Pancreas (tissue), 10 donors: Measurements from ENCODE around the gene RING1. TPM values are rescaled to one million over a fixed set of nuclear protein-coding genes. Genes with fewer than 3 reads are reported as not detected.

Experiments
- ATAC-seq, 4 donors: fragments of 200-7000 bp; cut with Tn5 transposase; one replicate each; pipeline versions ENCODE4 v1.8.0 to v1.9.1; 2020; ENCODE audit warnings: mild to moderate bottlenecking in 4 of 4, moderate library complexity in 4 of 4
- DNase-seq, 6 donors: peaks; one replicate each; pipeline ENCODE4 v3.0.0-alpha.2; 2020
- FAIRE-seq: peaks from 2 replicates; lab custom pipeline; 2012; peaks lifted over from hg19 to GRCh38; lab: Jason Lieb, UNC
- H3K27ac ChIP-seq, 4 donors: fragments of 200-600 bp; sonication (generic); 1 replicate in 3 of 4; 2 replicates in 1 of 4; pipeline versions ENCODE4 v1.5.0 to v1.8.0; 2020
- H3K27me3 ChIP-seq, 4 donors: fragments of 200-600 bp; one replicate each; pipeline ENCODE4 v1.8.0; 2021
- H3K36me3 ChIP-seq, 3 donors: fragments of 200-600 bp; sonication (generic) in 1 of 3; one replicate each; pipeline versions ENCODE4 v1.5.0 to v1.8.0; 2020 to 2021
- H3K4me1 ChIP-seq, 3 donors: fragments of 200-600 bp; one replicate each; pipeline ENCODE4 v1.8.0; 2021
- H3K4me3 ChIP-seq, 4 donors: fragments of 200-600 bp; sonication (generic) in 2 of 4; one replicate each; pipeline versions ENCODE4 v1.5.0 to v1.8.0; 2020 to 2021
- H3K9me3 ChIP-seq, 4 donors: fragments of 200-600 bp; one replicate each; pipeline ENCODE4 v1.8.0; 2021
- CTCF ChIP-seq, 4 donors: fragments of 200-600 bp; sonication (generic) in 3 of 4; IDR thresholded peaks; one replicate each; pipeline versions ENCODE4 v1.5.0 to v1.8.0; 2021; ENCODE audit warnings: antibody characterized with exemption in 4 of 4
- WGBS, 2 donors: extraction: QIAGEN DNeasy Blood & Tissue Kit; methylation state at CpG; one replicate each; pipeline ENCODE4 v1.1.7; 2013; 5-methylcytosine and 5-hydroxymethylcytosine counted together
- intact Hi-C, 3 donors: fragments of 100-400 bp; cut with DNase I; formaldehyde crosslinking; loops; one replicate each; pipeline versions ENCODE4 v1.11.1 to v1.14.2; 2022
- polyA plus RNA-seq, 2 donors: library from polyadenylated mRNA; stranded (reverse); fragments of 200-250 nt; gene quantifications; one replicate each; pipeline ENCODE4 v1.2.3, GENCODE V29; 2013
- total RNA-seq, 6 donors: library from RNA; stranded (reverse); fragmentation: NEBNext Ultra II Directional in 4 of 6; extraction: Animal tissue kit (Norgen Biotek cat#: 25700) in 4 of 6; gene quantifications; one replicate each; pipeline versions ENCODE4 v1.2.1 to v1.2.4, GENCODE V29; 2021 to 2023
- donor health status: healthy with polysubstance abuse.
- donor health status: DM: no; HTN: no; CAD: no; lungs with moderate emphysema.
- donor health status: DM: no; HTN: no; CAD: no.
- donor health status: control.
- donor health status: control.
- donor health status: Bipolar disorder and iron deficiency.
- donor health status: DM: yes; HTN: yes; CAD: no.
- donor health status: DM: no; HTN: no; CAD: no.
- donor health status: DM: no; HTN: no; CAD: no.
- donor health status: DM: yes; HTN: yes; CAD: no.

RING1 gene
- total and polyA plus RNA-seq, 8 donors: 15.0 to 57.6 (median 22.1) TPM

- no peaks in the 10 kb centered on the region for H3K9me3 ChIP-seq
- no peaks in the 10 kb centered on the region for H3K4me1 ChIP-seq
- 56 to 64% methylated on average over 10 of the region's 10 CpGs for WGBS, 2 donors
- H3K36me3 ChIP-seq: no peaks in the 10 kb centered on the region
- TF ChIP-seq CTCF (IDR thresholded peaks at IDR 0.05): no peak
- no peak for FAIRE-seq
- no peaks in the 10 kb centered on the region for H3K27me3 ChIP-seq
- no peak overlapping the region for H3K27ac ChIP-seq
- intact Hi-C loops: loop anchor here in 2 of 3 donors (5.0 to 10.0 kb wide), 2 partner anchors 71 to 84 kb away; no protein-coding TSS in a partner anchor
- no peak overlapping the region for H3K4me3 ChIP-seq
- no peak for ATAC-seq
- DNase-seq: peak in 1 of 6 donors; percentile 66
Observed at GRCh38 chr6:33163540-33163939, 44.8 kb upstream of the RING1 start.

DNA sequence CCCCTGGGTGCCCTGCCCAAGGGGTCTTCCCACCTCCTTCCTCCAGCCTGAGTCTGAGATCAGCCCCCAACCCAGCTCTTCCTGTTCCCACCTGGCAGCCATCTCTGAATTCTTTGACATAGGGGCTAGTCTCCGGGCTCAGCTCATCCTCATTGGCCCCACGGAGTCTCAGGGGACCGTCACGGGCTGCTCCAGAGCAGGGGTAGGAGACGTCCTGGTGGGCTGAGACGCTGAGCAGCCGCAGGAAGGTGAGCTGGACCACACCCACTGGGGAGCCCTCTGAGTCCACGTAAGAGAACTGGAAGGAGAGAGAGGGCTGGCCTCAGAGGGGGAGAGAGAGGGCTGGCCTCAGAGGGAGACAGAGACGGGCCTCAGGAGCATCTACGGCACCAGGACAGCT lies 44.1 kb upstream of the RING1 start:
- intact Hi-C loops: loop anchor here in 2 of 3 donors (5.0 to 10.0 kb wide), 2 partner anchors 71 to 83 kb away; no protein-coding TSS in a partner anchor
- Histone ChIP-seq H3K27me3 (no peaks in the 10 kb centered on the region), H3K9me3 (no peaks in the 10 kb centered on the region), H3K4me1 (no peaks in the 10 kb centered on the region), H3K27ac (no peak overlapping the region), H3K4me3 (no peak overlapping the region), H3K36me3 (no peaks in the 10 kb centered on the region)
- WGBS, 2 donors: 41 to 43% methylated on average over 10 of the region's 10 CpGs
- no peak for TF ChIP-seq CTCF (IDR thresholded peaks at IDR 0.05)
- FAIRE-seq: no peak
- DNase-seq: peak in 1 of 6 donors; percentile 48
- no peak for ATAC-seq

GRCh38 chr6:33164665-33165373 lies 43.5 kb upstream of the RING1 start:
- FAIRE-seq: no peak
- DNase-seq: no peak

DNA sequence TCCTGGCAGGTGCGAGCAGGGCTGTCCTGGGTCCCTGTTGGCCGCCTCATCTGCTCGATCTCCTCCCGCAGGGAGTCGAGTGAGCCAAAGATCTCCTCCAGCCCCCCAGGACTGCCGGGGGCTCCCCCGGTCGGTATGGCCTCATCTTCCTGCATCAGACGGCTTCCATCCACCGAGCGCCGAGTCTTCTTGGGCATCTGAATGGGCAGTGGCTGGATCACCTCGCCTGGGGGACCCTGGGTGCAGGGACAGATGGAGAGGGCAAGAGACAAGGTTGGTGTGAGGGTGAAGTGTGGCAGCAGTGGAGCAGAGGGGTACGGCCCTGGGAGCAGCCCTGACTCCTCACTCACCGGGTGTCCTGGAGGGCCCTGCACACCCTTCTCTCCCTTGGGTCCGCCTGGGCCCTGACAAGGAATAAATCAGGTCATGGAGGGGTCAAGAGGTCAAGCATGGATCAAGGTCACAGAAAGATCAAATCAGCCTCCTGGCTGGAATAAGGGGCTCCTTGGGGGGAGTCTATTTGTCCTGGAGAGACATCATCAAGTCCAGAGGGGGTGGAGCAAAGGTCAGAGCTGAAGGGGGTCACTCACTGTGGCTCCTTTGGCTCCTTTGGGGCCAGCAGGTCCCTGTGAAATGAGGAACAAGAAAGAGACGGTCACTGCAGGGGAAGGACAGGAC lies 42.6 kb upstream of the RING1 start:
- Histone ChIP-seq H3K27me3 (no peaks in the 10 kb centered on the region), H3K4me3 (no peak overlapping the region), H3K27ac (no peak overlapping the region), H3K36me3 (no peaks in the 10 kb centered on the region), H3K9me3 (no peaks in the 10 kb centered on the region), H3K4me1 (no peaks in the 10 kb centered on the region)
- DNase-seq (peak in 1 of 6 donors; percentile 47), FAIRE-seq (no peak), ATAC-seq (no peak)
- no peak for TF ChIP-seq CTCF (IDR thresholded peaks at IDR 0.05)
- intact Hi-C loops: loop anchor here in 1 of 3 donors (10.0 kb wide), 1 partner anchor 69 kb away; no protein-coding TSS in a partner anchor
- 61 to 80% methylated on average over 17 of the region's 17 CpGs for WGBS, 2 donors

More at GRCh38 chr6:33164665-33165373, 43.5 kb upstream of the RING1 start:
- TF ChIP-seq CTCF (IDR thresholded peaks at IDR 0.05): no peak
- Histone ChIP-seq H3K36me3 (no peaks in the 10 kb centered on the region), H3K27me3 (no peaks in the 10 kb centered on the region), H3K4me3 (no peak overlapping the region), H3K4me1 (no peaks in the 10 kb centered on the region), H3K9me3 (no peaks in the 10 kb centered on the region), H3K27ac (no peak overlapping the region)
- no peak for ATAC-seq
- intact Hi-C loops: loop anchor here in 2 of 3 donors (5.0 to 10.0 kb wide), 2 partner anchors 70 to 82 kb away; no protein-coding TSS in a partner anchor
- 32 to 38% methylated on average over 12 to 14 of the region's 14 CpGs for WGBS, 2 donors
